GM23338 (cell line): ENCODE measurements around the gene DEXI. TPM values are rescaled to one million over a fixed set of nuclear protein-coding genes. Genes with fewer than 3 reads are reported as not detected.

Experiments
- ATAC-seq: fragments of 200-7000 bp; cut with Tn5 transposase; 3 replicates; pipeline ENCODE4 v1.9.1; 2020
- DNase-seq: peaks from one replicate; pipeline ENCODE4 v3.0.0-alpha.2; 2015; ENCODE audit warnings: low spot score
- H2AFZ ChIP-seq: fragments of 200-600 bp; sonication (generic); 2 replicates; pipeline ENCODE4 v1.8.0; 2016; ENCODE audit warnings: antibody characterized with exemption, mild to moderate bottlenecking, moderate library complexity
- H3F3A ChIP-seq: fragments of 200-600 bp; sonication (generic); replicated peaks from 2 replicates; pipeline ENCODE4 v1.8.0; 2017; ENCODE audit warnings: antibody characterized with exemption, mixed run types, low read depth
- H3K27ac ChIP-seq: fragments of 200-600 bp; sonication (generic); 2 replicates; pipeline ENCODE4 v1.6.1; 2016; ENCODE audit warnings: low read depth
- H3K27me3 ChIP-seq: fragments of 200-600 bp; sonication (generic); 2 replicates; pipeline ENCODE4 v1.8.0; 2016; ENCODE audit warnings: mild to moderate bottlenecking, mixed run types, moderate library complexity; ENCODE audit not compliant: insufficient read depth
- H3K36me3 ChIP-seq: fragments of 200-600 bp; sonication (generic); 2 replicates; pipeline ENCODE4 v1.8.0; 2016; ENCODE audit warnings: mild to moderate bottlenecking; ENCODE audit not compliant: insufficient read depth
- H3K4me1 ChIP-seq: fragments of 200-600 bp; sonication (generic); 2 replicates; pipeline ENCODE4 v1.8.0; 2016; ENCODE audit warnings: mild to moderate bottlenecking, moderate library complexity; ENCODE audit not compliant: insufficient read depth
- H3K4me2 ChIP-seq: fragments of 200-600 bp; sonication (generic); 2 replicates; pipeline ENCODE4 v1.7.1; 2017; ENCODE audit warnings: mixed run types
- H3K4me3 ChIP-seq: fragments of 200-600 bp; sonication (generic); 2 replicates; pipeline ENCODE4 v1.6.1; 2016; ENCODE audit warnings: mixed run types
- H3K79me2 ChIP-seq: fragments of 200-600 bp; sonication (generic); replicated peaks from 2 replicates; pipeline ENCODE4 v1.8.0; 2017; ENCODE audit warnings: mild to moderate bottlenecking; ENCODE audit not compliant: insufficient read depth
- H3K9me2 ChIP-seq: fragments of 200-600 bp; sonication (generic); 2 replicates; pipeline ENCODE4 v1.8.0; 2017; ENCODE audit not compliant: insufficient read depth
- H4K20me1 ChIP-seq: fragments of 200-600 bp; sonication (generic); replicated peaks from 2 replicates; pipeline ENCODE4 v1.8.0; 2017; ENCODE audit warnings: mild to moderate bottlenecking; ENCODE audit not compliant: insufficient read depth
- H3K27ac Mint-ChIP-seq: 2 replicates; pipeline ENCODE4 v1.8.0; 2020; ENCODE audit warnings: inconsistent platforms, mild to moderate bottlenecking, moderate library complexity, mixed read lengths
- H3K27me3 Mint-ChIP-seq: 3 replicates; pipeline ENCODE4 v1.8.0; 2022; ENCODE audit warnings: low read depth, mild to moderate bottlenecking, moderate library complexity, mixed read lengths, inconsistent platforms; ENCODE audit not compliant: insufficient read depth, poor library complexity
- H3K36me3 Mint-ChIP-seq: 3 replicates; pipeline ENCODE4 v1.8.0; 2021; ENCODE audit warnings: low read depth, mild to moderate bottlenecking, inconsistent platforms, moderate library complexity, mixed read lengths
- H3K4me1 Mint-ChIP-seq: 3 replicates; pipeline ENCODE4 v1.8.0; 2020; ENCODE audit warnings: mild to moderate bottlenecking, inconsistent platforms, mixed read lengths
- H3K4me3 Mint-ChIP-seq: 3 replicates; pipeline ENCODE4 v1.8.0; 2021; ENCODE audit warnings: moderate library complexity, mild to moderate bottlenecking, inconsistent platforms, mixed read lengths
- H3K9me3 Mint-ChIP-seq: 3 replicates; pipeline ENCODE4 v1.8.0; 2020; ENCODE audit warnings: moderate library complexity, mild to moderate bottlenecking, inconsistent platforms, mixed read lengths
- CREB1 ChIP-seq: fragments of 250-450 bp; sonication (Bioruptor Pico); IDR thresholded peaks from 2 replicates; pipeline ENCODE4 v1.5.0; 2020; ENCODE audit warnings: low read depth, mild to moderate bottlenecking, moderate library complexity
- EZH2 ChIP-seq: fragments of 200-600 bp; sonication (generic); IDR thresholded peaks from one replicate; pipeline ENCODE4 v1.8.0; 2017; ENCODE audit warnings: antibody characterized with exemption, mild to moderate bottlenecking, low read depth; ENCODE audit not compliant: unreplicated experiment
- EZH2phosphoT487 ChIP-seq: fragments of 200-600 bp; sonication (generic); IDR thresholded peaks from one replicate; pipeline ENCODE4 v1.8.1; 2018; ENCODE audit warnings: antibody characterized with exemption; ENCODE audit not compliant: unreplicated experiment
- JUNB ChIP-seq: IDR thresholded peaks from one replicate; pipeline ENCODE4 v1.6.1; 2016; ENCODE audit warnings: antibody characterized with exemption; ENCODE audit not compliant: unreplicated experiment
- NANOG ChIP-seq: IDR thresholded peaks from 2 replicates; pipeline ENCODE4 v1.6.1; 2016; ENCODE audit warnings: antibody characterized with exemption, borderline replicate concordance
- POLR2AphosphoS5 ChIP-seq: IDR thresholded peaks from 2 replicates; pipeline ENCODE4 v1.6.1; 2016; ENCODE audit warnings: antibody characterized with exemption, low read depth
- STAT1 ChIP-seq: IDR thresholded peaks from one replicate; pipeline ENCODE4 v1.6.1; 2016; ENCODE audit warnings: antibody characterized with exemption; ENCODE audit not compliant: unreplicated experiment
- ZNF114 ChIP-seq: fragments of 250-450 bp; sonication (Bioruptor Pico); IDR thresholded peaks from 2 replicates; pipeline ENCODE4 v1.5.0; 2020; ENCODE audit warnings: mild to moderate bottlenecking, moderate library complexity
- long read RNA-seq: library from polyadenylated mRNA; unstranded; transcript quantifications from one replicate; pipeline ENCODE4 v2.0.0, GENCODE V29; 2020; ENCODE audit not compliant: unreplicated experiment
- polyA plus RNA-seq: library from polyadenylated mRNA; unstranded; fragments of >200 nt; fragmentation: Nextera tagmentation; extraction: Ambion mirVana; gene quantifications from 2 replicates; pipeline ENCODE4 v1.2.1, GENCODE V29; 2016
- total RNA-seq: library from RNA; depleted of rRNA; stranded (reverse); fragments of >200 nt; shearing (Covaris generic); gene quantifications from 2 replicates; pipeline ENCODE4 v1.2.3, GENCODE V29; 2014; rRNA removed
- TF ChIP-seq, protein P1 (sequence below): fragments of 250-450 bp; sonication (Bioruptor Pico); IDR thresholded peaks from 2 replicates; pipeline ENCODE4 v1.5.0; 2020; ENCODE audit warnings: mild to moderate bottlenecking, moderate library complexity
- TF ChIP-seq, protein P2 (sequence below): IDR thresholded peaks from one replicate; pipeline ENCODE4 v1.6.1; 2018; ENCODE audit warnings: antibody characterized with exemption; ENCODE audit not compliant: unreplicated experiment
- TF ChIP-seq, protein P3 (sequence below), 2 experiments: fragments of 200-600 bp in 1 of 2; sonication (generic) in 1 of 2; conservative IDR thresholded peaks; 2 replicates each; pipeline versions ENCODE4 v1.5.1 to v1.6.1; 2016 to 2017; ENCODE audit warnings: antibody characterized with exemption in 2 of 2, low read depth in 2 of 2, mild to moderate bottlenecking in 2 of 2, moderate library complexity in 1 of 2
- TF ChIP-seq, protein P4 (sequence below): IDR thresholded peaks from 2 replicates; pipeline ENCODE4 v1.6.1; 2016; ENCODE audit warnings: antibody characterized with exemption

DEXI gene
- 56.5 and 58.2 TPM in 2 replicates for total RNA-seq
- 25.7 and 26.5 TPM in 2 replicates for polyA plus RNA-seq
- long read RNA-seq, full-length matches to known transcripts, result 5 of 5 reads
- long read RNA-seq, partial matches to known transcripts, result 0 of 5 reads
- long read RNA-seq, other reads (novel, unspliced or antisense), result 0 of 5 reads

DNA sequence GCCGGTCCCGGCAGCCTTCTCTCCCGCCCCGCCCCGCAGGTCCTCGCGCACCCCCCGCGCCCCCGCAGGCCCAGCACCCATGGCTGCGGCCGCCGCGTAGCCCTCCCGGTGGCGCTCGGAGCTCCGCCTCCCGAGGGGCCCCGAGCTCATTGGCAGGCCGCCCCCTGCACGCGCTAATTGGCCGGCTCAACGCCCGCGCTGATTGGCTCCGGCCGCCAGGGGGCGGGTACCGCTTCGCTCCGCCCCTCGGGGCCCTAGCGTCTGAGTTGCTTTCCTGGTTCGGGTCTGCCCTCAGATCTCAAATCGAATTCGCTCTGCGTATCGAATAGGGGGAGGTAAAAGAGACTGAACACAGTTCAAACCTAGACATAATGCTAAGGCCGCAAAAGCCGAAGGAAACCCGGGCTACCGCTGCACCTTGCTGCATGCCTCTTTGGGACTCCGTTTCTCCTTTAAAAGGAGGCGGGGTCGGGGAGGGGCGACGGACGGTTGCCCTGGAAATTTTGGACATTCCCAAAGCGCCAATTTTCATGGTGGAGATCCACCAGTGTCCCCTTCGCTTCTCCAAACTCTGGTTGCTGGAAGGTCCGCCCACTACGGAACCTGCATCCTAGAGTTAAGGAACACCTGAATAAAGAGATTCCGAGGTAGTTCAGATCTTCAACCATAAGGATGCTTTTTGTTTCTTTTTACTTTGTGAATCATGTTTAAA lies at the start of gene DEXI:
TSS of gene DEXI (minus strand) at position 117 of the 712 bp plus-strand sequence. CDS start 463 bp downstream, outside the sequence.
- Mint-ChIP-seq H3K9me3 (no peaks in the 10 kb centered on the region), H3K27ac (peak within 1 kb of the TSS; percentile 70; the same call in 1 of the 2 replicates), H3K36me3 (no peaks in the 10 kb centered on the region; the same call in 2 of the 3 replicates), H3K4me3 (peak within 1 kb of the TSS; percentile 92), H3K4me1 (peaks cover 51% of the 10 kb centered on the region), H3K27me3 (peaks cover 6% of the 10 kb centered on the region)
- peaks cover 41% of the 10 kb centered on the region for H3K4me1 ChIP-seq
- peaks cover 33% of the 10 kb centered on the region for H4K20me1 ChIP-seq
- 0 out of 2 replicates have a peak within 1 kb of the TSS, but pooled peaks have one; percentile 30 for H3K27ac ChIP-seq
- H3K27me3 ChIP-seq, result 0 out of 2 replicates have a peak, but pooled peaks cover 5% of the 10 kb centered on the region
- H3K36me3 ChIP-seq, result no peaks in the 10 kb centered on the region; the same call in 1 of the 2 replicates
- DNase-seq (peak; percentile 94), ATAC-seq (peak; percentile 69)
- H3K9me2 ChIP-seq, result no peaks in the 10 kb centered on the region
- TF ChIP-seq EZH2phosphoT487, result no peak
- TF ChIP-seq, protein P1, sequence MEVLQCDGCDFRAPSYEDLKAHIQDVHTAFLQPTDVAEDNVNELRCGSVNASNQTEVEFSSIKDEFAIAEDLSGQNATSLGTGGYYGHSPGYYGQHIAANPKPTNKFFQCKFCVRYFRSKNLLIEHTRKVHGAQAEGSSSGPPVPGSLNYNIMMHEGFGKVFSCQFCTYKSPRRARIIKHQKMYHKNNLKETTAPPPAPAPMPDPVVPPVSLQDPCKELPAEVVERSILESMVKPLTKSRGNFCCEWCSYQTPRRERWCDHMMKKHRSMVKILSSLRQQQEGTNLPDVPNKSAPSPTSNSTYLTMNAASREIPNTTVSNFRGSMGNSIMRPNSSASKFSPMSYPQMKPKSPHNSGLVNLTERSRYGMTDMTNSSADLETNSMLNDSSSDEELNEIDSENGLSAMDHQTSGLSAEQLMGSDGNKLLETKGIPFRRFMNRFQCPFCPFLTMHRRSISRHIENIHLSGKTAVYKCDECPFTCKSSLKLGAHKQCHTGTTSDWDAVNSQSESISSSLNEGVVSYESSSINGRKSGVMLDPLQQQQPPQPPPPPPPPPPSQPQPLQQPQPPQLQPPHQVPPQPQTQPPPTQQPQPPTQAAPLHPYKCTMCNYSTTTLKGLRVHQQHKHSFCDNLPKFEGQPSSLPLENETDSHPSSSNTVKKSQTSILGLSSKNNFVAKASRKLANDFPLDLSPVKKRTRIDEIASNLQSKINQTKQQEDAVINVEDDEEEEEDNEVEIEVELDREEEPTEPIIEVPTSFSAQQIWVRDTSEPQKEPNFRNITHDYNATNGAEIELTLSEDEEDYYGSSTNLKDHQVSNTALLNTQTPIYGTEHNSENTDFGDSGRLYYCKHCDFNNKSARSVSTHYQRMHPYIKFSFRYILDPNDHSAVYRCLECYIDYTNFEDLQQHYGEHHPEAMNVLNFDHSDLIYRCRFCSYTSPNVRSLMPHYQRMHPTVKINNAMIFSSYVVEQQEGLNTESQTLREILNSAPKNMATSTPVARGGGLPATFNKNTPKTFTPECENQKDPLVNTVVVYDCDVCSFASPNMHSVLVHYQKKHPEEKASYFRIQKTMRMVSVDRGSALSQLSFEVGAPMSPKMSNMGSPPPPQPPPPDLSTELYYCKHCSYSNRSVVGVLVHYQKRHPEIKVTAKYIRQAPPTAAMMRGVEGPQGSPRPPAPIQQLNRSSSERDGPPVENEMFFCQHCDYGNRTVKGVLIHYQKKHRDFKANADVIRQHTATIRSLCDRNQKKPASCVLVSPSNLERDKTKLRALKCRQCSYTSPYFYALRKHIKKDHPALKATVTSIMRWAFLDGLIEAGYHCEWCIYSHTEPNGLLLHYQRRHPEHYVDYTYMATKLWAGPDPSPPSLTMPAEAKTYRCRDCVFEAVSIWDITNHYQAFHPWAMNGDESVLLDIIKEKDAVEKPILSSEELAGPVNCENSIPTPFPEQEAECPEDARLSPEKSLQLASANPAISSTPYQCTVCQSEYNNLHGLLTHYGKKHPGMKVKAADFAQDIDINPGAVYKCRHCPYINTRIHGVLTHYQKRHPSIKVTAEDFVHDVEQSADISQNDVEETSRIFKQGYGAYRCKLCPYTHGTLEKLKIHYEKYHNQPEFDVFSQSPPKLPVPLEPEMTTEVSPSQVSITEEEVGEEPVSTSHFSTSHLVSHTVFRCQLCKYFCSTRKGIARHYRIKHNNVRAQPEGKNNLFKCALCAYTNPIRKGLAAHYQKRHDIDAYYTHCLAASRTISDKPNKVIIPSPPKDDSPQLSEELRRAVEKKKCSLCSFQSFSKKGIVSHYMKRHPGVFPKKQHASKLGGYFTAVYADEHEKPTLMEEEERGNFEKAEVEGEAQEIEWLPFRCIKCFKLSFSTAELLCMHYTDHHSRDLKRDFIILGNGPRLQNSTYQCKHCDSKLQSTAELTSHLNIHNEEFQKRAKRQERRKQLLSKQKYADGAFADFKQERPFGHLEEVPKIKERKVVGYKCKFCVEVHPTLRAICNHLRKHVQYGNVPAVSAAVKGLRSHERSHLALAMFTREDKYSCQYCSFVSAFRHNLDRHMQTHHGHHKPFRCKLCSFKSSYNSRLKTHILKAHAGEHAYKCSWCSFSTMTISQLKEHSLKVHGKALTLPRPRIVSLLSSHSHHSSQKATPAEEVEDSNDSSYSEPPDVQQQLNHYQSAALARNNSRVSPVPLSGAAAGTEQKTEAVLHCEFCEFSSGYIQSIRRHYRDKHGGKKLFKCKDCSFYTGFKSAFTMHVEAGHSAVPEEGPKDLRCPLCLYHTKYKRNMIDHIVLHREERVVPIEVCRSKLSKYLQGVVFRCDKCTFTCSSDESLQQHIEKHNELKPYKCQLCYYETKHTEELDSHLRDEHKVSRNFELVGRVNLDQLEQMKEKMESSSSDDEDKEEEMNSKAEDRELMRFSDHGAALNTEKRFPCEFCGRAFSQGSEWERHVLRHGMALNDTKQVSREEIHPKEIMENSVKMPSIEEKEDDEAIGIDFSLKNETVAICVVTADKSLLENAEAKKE (CRISPR knock-in tag), result no peak
- TF ChIP-seq, protein P2, sequence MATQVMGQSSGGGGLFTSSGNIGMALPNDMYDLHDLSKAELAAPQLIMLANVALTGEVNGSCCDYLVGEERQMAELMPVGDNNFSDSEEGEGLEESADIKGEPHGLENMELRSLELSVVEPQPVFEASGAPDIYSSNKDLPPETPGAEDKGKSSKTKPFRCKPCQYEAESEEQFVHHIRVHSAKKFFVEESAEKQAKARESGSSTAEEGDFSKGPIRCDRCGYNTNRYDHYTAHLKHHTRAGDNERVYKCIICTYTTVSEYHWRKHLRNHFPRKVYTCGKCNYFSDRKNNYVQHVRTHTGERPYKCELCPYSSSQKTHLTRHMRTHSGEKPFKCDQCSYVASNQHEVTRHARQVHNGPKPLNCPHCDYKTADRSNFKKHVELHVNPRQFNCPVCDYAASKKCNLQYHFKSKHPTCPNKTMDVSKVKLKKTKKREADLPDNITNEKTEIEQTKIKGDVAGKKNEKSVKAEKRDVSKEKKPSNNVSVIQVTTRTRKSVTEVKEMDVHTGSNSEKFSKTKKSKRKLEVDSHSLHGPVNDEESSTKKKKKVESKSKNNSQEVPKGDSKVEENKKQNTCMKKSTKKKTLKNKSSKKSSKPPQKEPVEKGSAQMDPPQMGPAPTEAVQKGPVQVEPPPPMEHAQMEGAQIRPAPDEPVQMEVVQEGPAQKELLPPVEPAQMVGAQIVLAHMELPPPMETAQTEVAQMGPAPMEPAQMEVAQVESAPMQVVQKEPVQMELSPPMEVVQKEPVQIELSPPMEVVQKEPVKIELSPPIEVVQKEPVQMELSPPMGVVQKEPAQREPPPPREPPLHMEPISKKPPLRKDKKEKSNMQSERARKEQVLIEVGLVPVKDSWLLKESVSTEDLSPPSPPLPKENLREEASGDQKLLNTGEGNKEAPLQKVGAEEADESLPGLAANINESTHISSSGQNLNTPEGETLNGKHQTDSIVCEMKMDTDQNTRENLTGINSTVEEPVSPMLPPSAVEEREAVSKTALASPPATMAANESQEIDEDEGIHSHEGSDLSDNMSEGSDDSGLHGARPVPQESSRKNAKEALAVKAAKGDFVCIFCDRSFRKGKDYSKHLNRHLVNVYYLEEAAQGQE, result no peak
- no peak for TF ChIP-seq EZH2
- TF ChIP-seq ZNF114 (CRISPR knock-in tag), result no peak
- TF ChIP-seq STAT1, result no peak
- TF ChIP-seq, protein P3, sequence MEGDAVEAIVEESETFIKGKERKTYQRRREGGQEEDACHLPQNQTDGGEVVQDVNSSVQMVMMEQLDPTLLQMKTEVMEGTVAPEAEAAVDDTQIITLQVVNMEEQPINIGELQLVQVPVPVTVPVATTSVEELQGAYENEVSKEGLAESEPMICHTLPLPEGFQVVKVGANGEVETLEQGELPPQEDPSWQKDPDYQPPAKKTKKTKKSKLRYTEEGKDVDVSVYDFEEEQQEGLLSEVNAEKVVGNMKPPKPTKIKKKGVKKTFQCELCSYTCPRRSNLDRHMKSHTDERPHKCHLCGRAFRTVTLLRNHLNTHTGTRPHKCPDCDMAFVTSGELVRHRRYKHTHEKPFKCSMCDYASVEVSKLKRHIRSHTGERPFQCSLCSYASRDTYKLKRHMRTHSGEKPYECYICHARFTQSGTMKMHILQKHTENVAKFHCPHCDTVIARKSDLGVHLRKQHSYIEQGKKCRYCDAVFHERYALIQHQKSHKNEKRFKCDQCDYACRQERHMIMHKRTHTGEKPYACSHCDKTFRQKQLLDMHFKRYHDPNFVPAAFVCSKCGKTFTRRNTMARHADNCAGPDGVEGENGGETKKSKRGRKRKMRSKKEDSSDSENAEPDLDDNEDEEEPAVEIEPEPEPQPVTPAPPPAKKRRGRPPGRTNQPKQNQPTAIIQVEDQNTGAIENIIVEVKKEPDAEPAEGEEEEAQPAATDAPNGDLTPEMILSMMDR (conservative IDR thresholded peaks at IDR 0.05; ENCODE audit: low read depth in 2 of 2), result no peak
- TF ChIP-seq JUNB, result no peak
- TF ChIP-seq POLR2AphosphoS5, result peak; percentile 84
- TF ChIP-seq, protein P4, sequence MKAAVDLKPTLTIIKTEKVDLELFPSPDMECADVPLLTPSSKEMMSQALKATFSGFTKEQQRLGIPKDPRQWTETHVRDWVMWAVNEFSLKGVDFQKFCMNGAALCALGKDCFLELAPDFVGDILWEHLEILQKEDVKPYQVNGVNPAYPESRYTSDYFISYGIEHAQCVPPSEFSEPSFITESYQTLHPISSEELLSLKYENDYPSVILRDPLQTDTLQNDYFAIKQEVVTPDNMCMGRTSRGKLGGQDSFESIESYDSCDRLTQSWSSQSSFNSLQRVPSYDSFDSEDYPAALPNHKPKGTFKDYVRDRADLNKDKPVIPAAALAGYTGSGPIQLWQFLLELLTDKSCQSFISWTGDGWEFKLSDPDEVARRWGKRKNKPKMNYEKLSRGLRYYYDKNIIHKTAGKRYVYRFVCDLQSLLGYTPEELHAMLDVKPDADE, result 0 out of 2 replicates have a peak, but pooled peaks have one; percentile 30
- TF ChIP-seq NANOG, result no peak
- peak; percentile 48 for TF ChIP-seq CREB1 (CRISPR knock-in tag)
- H3K79me2 ChIP-seq, result peaks cover 52% of the 10 kb centered on the region
- peak within 1 kb of the TSS; percentile 65 for H3K4me3 ChIP-seq
- peak within 1 kb of the TSS; percentile 94; the same call in 1 of the 2 replicates for H2AFZ ChIP-seq
- 0 out of 2 replicates have a peak, but pooled peaks cover 8% of the 10 kb centered on the region for H3F3A ChIP-seq
- H3K4me2 ChIP-seq, result peak within 1 kb of the TSS; percentile 96
